Stimulated activated CD8-positive, alpha-beta memory T cell treated with anti-CD3 and anti-CD28 coated beads, Interleukin-15, amount 100 ng/mL, for 1 hour (primary cell): ENCODE measurements around the gene ATP11A.

Experiments used
- DNase-seq: peaks from one replicate; pipeline ENCODE4 v3.0.0-alpha.2; 2020; ENCODE audit warnings: low read depth

The ATP11A gene

GRCh38 chr13:112760435-112760834 lies 70.6 kb downstream of the ATP11A start:
- DNase-seq: no peak

- DNase-seq: no peak
Measured at GRCh38 chr13:112760931-112761330, 71.1 kb downstream of the ATP11A start.

- DNase-seq: no peak
Measured at GRCh38 chr13:112761701-112762689, 72.2 kb downstream of the ATP11A start.

DNA sequence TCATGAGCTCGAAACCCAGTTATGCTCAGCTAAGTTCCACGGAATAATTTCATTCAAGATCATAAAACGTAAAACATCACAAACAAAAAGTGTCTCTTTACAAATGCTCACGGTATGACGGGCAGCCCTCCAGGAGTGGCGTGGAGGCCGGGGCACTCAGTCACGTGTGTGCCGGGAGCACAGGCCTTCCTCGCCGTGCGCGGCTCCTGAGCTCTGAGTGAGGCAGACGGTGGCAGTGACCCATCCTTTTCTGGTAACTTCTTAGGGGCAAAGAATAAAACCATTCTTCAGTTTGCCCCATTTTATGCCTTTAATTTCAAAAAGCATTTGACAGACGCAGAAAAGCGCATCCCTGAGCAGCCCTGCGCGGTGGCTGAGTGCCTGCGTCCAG lies 72.8 kb downstream of the ATP11A start:
- DNase-seq: no peak

DNA sequence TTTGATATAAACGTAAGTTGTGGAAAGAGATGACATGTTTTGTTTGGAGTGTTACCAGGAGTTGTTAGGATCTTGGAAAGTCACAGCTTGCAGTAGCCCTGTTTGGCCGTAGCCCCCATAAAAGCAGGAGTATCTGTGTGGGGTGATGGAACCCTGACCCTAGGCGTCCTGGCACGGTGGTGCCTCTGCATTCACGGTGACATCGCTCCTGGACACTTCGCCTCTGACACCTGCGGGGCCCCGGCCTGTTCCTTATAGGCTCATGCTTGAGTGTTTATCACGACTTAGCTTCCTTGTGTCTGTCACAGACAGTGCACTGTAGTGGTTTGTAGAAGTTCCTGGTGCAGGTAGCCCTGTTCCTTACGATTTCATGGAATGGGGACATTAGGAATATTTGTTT lies 74.2 kb downstream of the ATP11A start:
- DNase-seq: no peak

DNA sequence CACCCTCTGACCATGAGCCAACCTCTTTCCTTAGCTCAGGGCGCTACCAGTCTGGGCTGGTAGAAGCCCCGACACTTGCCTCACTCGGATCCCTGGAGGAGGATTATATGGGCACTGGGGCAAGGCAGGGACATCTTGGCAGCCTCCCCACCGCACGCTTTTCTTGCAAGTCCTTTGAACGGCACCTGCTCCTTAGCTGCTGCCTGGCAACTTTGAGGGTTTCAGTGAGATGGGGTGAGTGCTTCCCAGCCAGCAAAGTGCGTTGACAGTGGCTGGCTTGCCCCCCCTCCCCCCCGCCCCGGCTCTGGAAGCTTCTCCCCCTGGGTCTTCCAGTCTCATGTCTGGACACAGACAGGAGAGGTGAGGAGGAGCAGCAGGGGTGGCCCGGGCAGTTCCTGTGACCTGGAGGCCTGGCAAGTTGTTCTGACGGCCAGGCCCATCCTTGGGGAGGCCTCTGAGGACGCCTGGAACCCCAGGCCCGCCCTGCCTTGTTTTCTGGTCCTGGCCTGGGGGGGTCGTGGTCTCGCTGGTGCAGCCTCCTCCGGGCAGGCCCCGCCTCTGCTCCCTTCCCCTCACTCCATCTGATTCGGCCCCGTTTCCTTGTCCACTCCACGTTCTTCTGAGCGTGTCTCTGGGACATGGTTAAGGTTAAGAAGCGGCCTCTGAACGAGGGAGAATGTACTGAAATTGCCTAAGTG lies 75.2 kb downstream of the ATP11A start:
- DNase-seq: no peak

GRCh38 chr13:112765731-112766130 lies 75.9 kb downstream of the ATP11A start:
- DNase-seq: no peak

GRCh38 chr13:112766336-112766735 lies 76.5 kb downstream of the ATP11A start:
- no peak for DNase-seq

GRCh38 chr13:112767506-112768471 lies 78.0 kb downstream of the ATP11A start:
- DNase-seq: no peak

GRCh38 chr13:112768795-112769481 lies 79.1 kb downstream of the ATP11A start:
- DNase-seq: no peak

DNA sequence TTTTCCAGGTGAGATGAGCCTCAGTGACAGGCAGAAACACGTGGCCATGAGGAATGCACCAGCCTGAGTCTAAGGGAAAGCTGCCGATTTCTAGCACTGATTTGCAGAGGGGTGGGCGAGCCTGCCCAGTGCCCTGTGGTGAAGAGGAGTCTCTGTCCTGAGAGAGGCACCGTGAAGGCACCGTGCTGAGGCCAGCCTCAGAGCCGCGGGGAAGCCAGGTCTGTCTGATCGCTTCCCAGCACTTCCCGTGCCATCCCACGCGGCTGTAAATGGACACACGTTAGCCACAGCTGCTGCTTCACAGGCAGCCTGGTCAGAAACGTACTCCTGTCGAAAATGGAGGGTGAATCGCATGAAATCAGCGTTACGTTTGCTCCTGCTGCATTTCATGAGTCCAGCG lies 79.8 kb downstream of the ATP11A start:
- DNase-seq: no peak

DNA sequence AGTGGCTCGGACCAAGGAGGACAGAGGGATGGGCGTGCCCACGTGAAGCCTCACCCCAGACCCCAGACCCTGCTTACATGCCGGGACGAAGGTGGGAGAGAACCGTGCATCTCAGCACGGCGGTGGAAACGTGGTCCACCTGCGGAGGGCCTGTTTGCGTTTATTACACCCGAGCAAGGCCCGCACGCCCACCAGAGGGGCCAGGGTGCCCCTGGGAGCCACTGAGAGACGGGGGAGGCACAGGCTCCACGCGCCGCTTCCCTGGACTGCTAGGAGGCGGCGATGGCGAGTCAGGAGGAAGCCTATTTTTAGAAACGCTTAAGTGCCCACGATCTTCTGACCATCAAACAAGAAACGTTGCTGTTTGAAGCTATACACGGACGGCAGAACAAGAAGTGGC lies 80.7 kb downstream of the ATP11A start:
- DNase-seq: no peak

- no peak for DNase-seq
Measured at GRCh38 chr13:112771139-112771876, 81.5 kb downstream of the ATP11A start.

- DNase-seq: no peak
Measured at GRCh38 chr13:112771877-112772538, 82.2 kb downstream of the ATP11A start.

- DNase-seq: no peak
Measured at GRCh38 chr13:112772539-112772909, 82.7 kb downstream of the ATP11A start.

DNA sequence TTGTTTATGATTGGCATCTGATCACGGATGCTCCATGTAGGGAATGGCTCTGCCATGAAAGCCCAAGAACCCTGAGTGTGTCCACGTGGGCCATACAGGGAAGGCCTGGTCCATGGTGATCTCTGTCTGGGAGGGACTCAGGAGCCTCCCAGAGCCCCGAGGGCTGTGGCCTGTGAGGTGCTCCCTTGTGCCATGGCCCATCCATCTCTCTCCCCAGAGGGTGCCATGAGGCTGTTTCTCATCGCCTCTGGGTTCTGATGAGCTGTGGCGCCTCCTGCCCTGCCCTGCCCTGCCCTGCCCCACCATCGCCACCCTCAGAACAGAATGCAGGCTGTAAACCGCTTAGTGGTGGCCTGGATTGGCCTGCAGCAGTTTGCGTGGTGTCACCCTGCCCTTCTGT lies 83.1 kb downstream of the ATP11A start:
- no peak for DNase-seq

DNA sequence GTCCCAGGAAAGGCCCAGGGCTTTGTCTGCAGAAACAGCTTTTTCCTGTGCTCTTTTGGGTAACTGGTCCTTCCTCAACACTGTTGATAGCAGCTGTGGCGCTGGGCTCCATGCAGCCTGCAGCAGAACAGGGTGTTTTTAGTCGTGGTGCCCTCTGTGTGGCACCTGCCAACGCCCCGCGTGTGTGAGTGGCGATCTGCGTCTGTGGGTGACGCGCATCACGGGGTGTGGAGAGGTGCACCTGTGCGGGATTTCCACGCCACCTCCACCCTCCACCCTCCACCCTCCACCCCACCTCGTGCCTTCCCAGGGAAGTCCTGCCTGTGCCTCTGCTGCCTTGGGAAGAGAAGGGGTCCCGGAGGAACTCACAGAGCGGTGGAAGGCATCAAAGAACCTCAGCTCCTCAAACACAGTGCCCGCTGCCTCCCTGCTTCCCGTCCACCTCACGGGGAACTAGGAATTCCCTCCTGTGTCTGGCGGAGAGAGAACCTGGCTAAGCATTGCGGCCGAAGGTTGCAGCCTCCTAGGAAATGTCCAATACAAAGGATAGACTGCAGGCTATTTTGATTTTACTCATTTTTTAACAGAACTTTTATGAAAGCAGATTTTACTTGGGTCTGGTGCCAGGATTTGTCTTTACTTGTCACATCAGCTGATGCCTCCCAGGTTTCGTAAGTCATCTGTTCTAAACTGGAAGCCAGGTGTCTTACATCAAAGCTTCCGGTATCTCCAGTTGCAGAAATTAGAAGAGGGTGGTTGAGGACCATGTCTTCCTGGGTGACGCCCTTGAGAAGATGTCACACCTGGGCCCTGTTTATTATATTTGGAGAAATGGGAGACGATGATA lies 84.0 kb downstream of the ATP11A start:
- no peak for DNase-seq

- DNase-seq: no peak
Measured at GRCh38 chr13:112774448-112774792, 84.6 kb downstream of the ATP11A start.

- no peak for DNase-seq
Measured at GRCh38 chr13:112774829-112775565, 85.2 kb downstream of the ATP11A start.
